Measurements from ENCODE around the gene CDC27. TPM values are rescaled to one million over a fixed set of nuclear protein-coding genes. Genes with fewer than 3 reads are reported as not detected.
"Not testable (repeated sequence)": the region's sequence is repeated elsewhere in the genome, so short reads cannot be mapped to it uniquely, and the experiment has no call there.

The CDC27 gene
- polyA plus RNA-seq, 1 donor (not counting 4 experiments of a cell fraction or from before 2014, with no cell fraction given) = 95.6 TPM

GRCh38 chr17:47216821-47217220 lies 27.7 kb upstream of the CDC27 start:
- H3K36me3 ChIP-seq (ENCODE audit: control insufficient read depth in 2 of 2, extremely low read depth in 1 of 2, insufficient read depth in 2 of 2, low read length in 2 of 2); H2AFZ ChIP-seq (ENCODE audit: control insufficient read depth, low read length); H3K4me3 ChIP-seq (ENCODE audit: control insufficient read depth in 2 of 3, extremely low read depth in 1 of 3, insufficient read depth in 2 of 3, low read depth in 1 of 3, low read length in 3 of 3); H3K9me3 ChIP-seq (ENCODE audit: control insufficient read depth, low read depth, low read length); H3K27ac ChIP-seq (ENCODE audit: control insufficient read depth, insufficient read depth, low read length); H3K9ac ChIP-seq (ENCODE audit: control insufficient read depth, extremely low read depth, insufficient read depth, low read length); dilution Hi-C loops (cut with MboI; ENCODE audit: extremely low pct_ligation_motif_present, low sequenced_read_pairs); H4K20me1 ChIP-seq (ENCODE audit: control insufficient read depth, extremely low read depth, insufficient read depth, low read length); H3K27me3 ChIP-seq (ENCODE audit: control insufficient read depth, extremely low read depth, insufficient read depth, low read length); H3K9me1 ChIP-seq (ENCODE audit: control insufficient read depth, extremely low read depth, insufficient read depth, low read length); H3K4me1 ChIP-seq (ENCODE audit: control insufficient read depth, extremely low read depth, insufficient read depth, low read length); FAIRE-seq; H3K4me2 ChIP-seq (ENCODE audit: control insufficient read depth, extremely low read depth, insufficient read depth, low read depth, low read length); DNase-seq (ENCODE audit: low read depth, low spot score); H3K79me2 ChIP-seq (ENCODE audit: control insufficient read depth, insufficient read depth, low read length): not testable (repeated sequence)

GRCh38 chr17:47214931-47215330 lies 25.8 kb upstream of the CDC27 start:
- H3K4me2 ChIP-seq (ENCODE audit: control insufficient read depth, extremely low read depth, insufficient read depth, low read depth, low read length) = no peak overlapping the region
- dilution Hi-C loops (cut with MboI; ENCODE audit: extremely low pct_ligation_motif_present, low sequenced_read_pairs) = no loop called here
- FAIRE-seq = no peak

More at GRCh38 chr17:47214931-47215330, 25.8 kb upstream of the CDC27 start:
- no peak for TF ChIP-seq EZH2 (IDR thresholded peaks at IDR 0.05; ENCODE audit: low read length)
- no peak for TF ChIP-seq CTCF (optimal IDR thresholded peaks at IDR 0.05 in 1 of 3, IDR thresholded peaks at IDR 0.05 in 1 of 3, conservative IDR thresholded peaks at IDR 0.05 in 1 of 3; ENCODE audit: extremely low read depth in 1 of 3, insufficient read depth in 2 of 3, low read length in 3 of 3)
- DNase-seq (ENCODE audit: low read depth, low spot score) = no peak
- Histone ChIP-seq H3K79me2 (ENCODE audit: control insufficient read depth, insufficient read depth, low read length) (no peaks in the 10 kb centered on the region), H4K20me1 (ENCODE audit: control insufficient read depth, extremely low read depth, insufficient read depth, low read length) (no peaks in the 10 kb centered on the region), H3K9me3 (ENCODE audit: control insufficient read depth, low read depth, low read length) (no peaks in the 10 kb centered on the region), H3K27me3 (ENCODE audit: control insufficient read depth, extremely low read depth, insufficient read depth, low read length) (no peaks in the 10 kb centered on the region), H3K9me1 (ENCODE audit: control insufficient read depth, extremely low read depth, insufficient read depth, low read length) (no peaks in the 10 kb centered on the region), H3K27ac (ENCODE audit: control insufficient read depth, insufficient read depth, low read length) (no peak overlapping the region), H2AFZ (ENCODE audit: control insufficient read depth, low read length) (no peak overlapping the region), H3K9ac (ENCODE audit: control insufficient read depth, extremely low read depth, insufficient read depth, low read length) (no peak overlapping the region), H3K4me3 (ENCODE audit: control insufficient read depth in 2 of 3, extremely low read depth in 1 of 3, insufficient read depth in 2 of 3, low read depth in 1 of 3, low read length in 3 of 3) (no peak overlapping the region), H3K36me3 (ENCODE audit: control insufficient read depth in 2 of 2, extremely low read depth in 1 of 2, insufficient read depth in 2 of 2, low read length in 2 of 2) (no peaks in the 10 kb centered on the region), H3K4me1 (ENCODE audit: control insufficient read depth, extremely low read depth, insufficient read depth, low read length) (no peaks in the 10 kb centered on the region)

All from keratinocyte (primary cell).